ENCODE data around the gene BST1.
A peak's percentile ranks its signal among the peaks of the same experiment; 100 is the strongest.

Gene BST1

GRCh38 chr4:15742637-15743036, 39.8 kb downstream of the BST1 start:
- no peak overlapping the region for H4K8ac ChIP-seq (ENCODE audit: low read depth, low read length)
- no peaks in the 10 kb centered on the region for H3K36me3 ChIP-seq (ENCODE audit: control insufficient read depth, insufficient read depth, low read length)
- DNase-seq = no peak
- no peak overlapping the region for H3K18ac ChIP-seq (ENCODE audit: low read length)
- H3K4me2 ChIP-seq (ENCODE audit: low read length) = no peak overlapping the region
- H3K27me3 ChIP-seq (ENCODE audit: insufficient read depth, low read length, poor library complexity) = no peaks in the 10 kb centered on the region
- no peak overlapping the region for H2BK15ac ChIP-seq (replicated peaks; ENCODE audit: low read depth)
- no peak overlapping the region for H2BK120ac ChIP-seq (ENCODE audit: low read depth, low read length)
- no peaks in the 10 kb centered on the region for H3K79me1 ChIP-seq (ENCODE audit: low read length)
- no CpG with 5 or more reads among the region's 1 CpG for WGBS (ENCODE audit: extremely low coverage, insufficient coverage, low lambda C conversion rate)
- no peak overlapping the region for H3K23ac ChIP-seq (ENCODE audit: low read length)
- no peak overlapping the region for H2BK5ac ChIP-seq (ENCODE audit: low read length)
- no peak overlapping the region for H2AK5ac ChIP-seq (ENCODE audit: low read length)
- H3K9ac ChIP-seq (ENCODE audit: low read length) = no peak overlapping the region
- no peak overlapping the region for H3K4ac ChIP-seq (ENCODE audit: low read depth, low read length)
- no peaks in the 10 kb centered on the region for H3K79me2 ChIP-seq (ENCODE audit: control insufficient read depth, insufficient read depth, low read length)
- H3K4me1 ChIP-seq (ENCODE audit: control insufficient read depth, low read depth, low read length) = no peaks in the 10 kb centered on the region
- no peak overlapping the region for H3K27ac ChIP-seq (ENCODE audit: low read depth, low read length)
- H3K4me3 ChIP-seq (ENCODE audit: low read length) = no peak overlapping the region
- H4K5ac ChIP-seq (ENCODE audit: low read length) = no peak overlapping the region
- H3K56ac ChIP-seq (ENCODE audit: low read length) = no peak overlapping the region

DNA sequence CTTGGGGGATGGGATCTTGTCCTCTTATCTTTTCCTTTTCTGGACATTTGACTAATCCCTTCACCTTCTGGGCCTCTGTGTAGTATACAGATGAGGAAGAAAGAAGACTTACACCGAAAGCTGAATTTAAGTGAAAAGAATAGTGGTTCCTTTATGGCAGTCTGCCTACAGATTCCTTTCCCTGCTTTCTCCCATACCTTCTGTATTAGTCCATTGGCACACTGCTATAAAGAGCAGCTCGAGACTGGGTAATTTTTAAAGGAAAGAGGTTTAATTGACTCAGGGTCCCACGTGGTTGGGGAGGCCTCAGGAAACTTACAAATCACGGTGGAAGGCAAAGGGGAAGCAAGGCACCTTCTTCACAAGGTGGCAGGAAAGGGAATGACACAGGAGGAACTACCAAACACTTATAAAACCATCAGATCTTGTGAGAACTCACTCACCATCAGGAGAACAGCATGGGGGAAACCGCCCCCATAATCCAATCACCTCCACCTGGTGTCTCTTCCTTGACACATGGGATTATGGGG, 41.2 kb downstream of the BST1 start:
- Histone ChIP-seq H3K27ac (ENCODE audit: low read depth, low read length) (no peak overlapping the region), H2BK15ac (replicated peaks; ENCODE audit: low read depth) (no peak overlapping the region)

GRCh38 chr4:15746110-15746509, 43.2 kb downstream of the BST1 start:
- no peak overlapping the region for H3K4me3 ChIP-seq (ENCODE audit: low read length)
- no peak overlapping the region for H4K8ac ChIP-seq (ENCODE audit: low read depth, low read length)
- H3K23ac ChIP-seq (ENCODE audit: low read length) = no peak overlapping the region
- no peak overlapping the region for H3K27ac ChIP-seq (ENCODE audit: low read depth, low read length)
- no peaks in the 10 kb centered on the region for H3K4me1 ChIP-seq (ENCODE audit: control insufficient read depth, low read depth, low read length)
- no peak overlapping the region for H3K9ac ChIP-seq (ENCODE audit: low read length)
- no peaks in the 10 kb centered on the region for H3K79me1 ChIP-seq (ENCODE audit: low read length)
- no peak overlapping the region for H2BK120ac ChIP-seq (ENCODE audit: low read depth, low read length)
- no peaks in the 10 kb centered on the region for H3K27me3 ChIP-seq (ENCODE audit: insufficient read depth, low read length, poor library complexity)
- no peak overlapping the region for H3K4me2 ChIP-seq (ENCODE audit: low read length)
- H3K79me2 ChIP-seq (ENCODE audit: control insufficient read depth, insufficient read depth, low read length) = no peaks in the 10 kb centered on the region
- H2BK5ac ChIP-seq (ENCODE audit: low read length) = no peak overlapping the region
- H2AK5ac ChIP-seq (ENCODE audit: low read length) = no peak overlapping the region
- no CpG with 5 or more reads among the region's 1 CpG for WGBS (ENCODE audit: extremely low coverage, insufficient coverage, low lambda C conversion rate)
- no peak overlapping the region for H4K5ac ChIP-seq (ENCODE audit: low read length)
- no peak overlapping the region for H3K56ac ChIP-seq (ENCODE audit: low read length)
- no peaks in the 10 kb centered on the region for H3K36me3 ChIP-seq (ENCODE audit: control insufficient read depth, insufficient read depth, low read length)
- no peak overlapping the region for H2BK15ac ChIP-seq (replicated peaks; ENCODE audit: low read depth)
- H3K4ac ChIP-seq (ENCODE audit: low read depth, low read length) = no peak overlapping the region
- H3K18ac ChIP-seq (ENCODE audit: low read length) = no peak overlapping the region
- DNase-seq = no peak

More for the DNA sequence above, 41.2 kb downstream of the BST1 start:
- Histone ChIP-seq H3K4me3 (ENCODE audit: low read length) (no peak overlapping the region), H3K4ac (ENCODE audit: low read depth, low read length) (no peak overlapping the region), H2BK120ac (ENCODE audit: low read depth, low read length) (no peak overlapping the region), H3K79me2 (ENCODE audit: control insufficient read depth, insufficient read depth, low read length) (no peaks in the 10 kb centered on the region), H3K79me1 (ENCODE audit: low read length) (no peaks in the 10 kb centered on the region), H3K27me3 (ENCODE audit: insufficient read depth, low read length, poor library complexity) (no peaks in the 10 kb centered on the region), H4K8ac (ENCODE audit: low read depth, low read length) (no peak overlapping the region), H4K5ac (ENCODE audit: low read length) (no peak overlapping the region), H3K4me1 (ENCODE audit: control insufficient read depth, low read depth, low read length) (no peaks in the 10 kb centered on the region), H3K4me2 (ENCODE audit: low read length) (no peak overlapping the region), H2AK5ac (ENCODE audit: low read length) (no peak overlapping the region), H3K36me3 (ENCODE audit: control insufficient read depth, insufficient read depth, low read length) (no peaks in the 10 kb centered on the region), H2BK5ac (ENCODE audit: low read length) (no peak overlapping the region), H3K18ac (ENCODE audit: low read length) (no peak overlapping the region), H3K56ac (ENCODE audit: low read length) (no peak overlapping the region), H3K23ac (ENCODE audit: low read length) (no peak overlapping the region), H3K9ac (ENCODE audit: low read length) (no peak overlapping the region)
- WGBS (ENCODE audit: extremely low coverage, insufficient coverage, low lambda C conversion rate) = no CpG with 5 or more reads among the region's 5 CpGs
- DNase-seq = no peak

DNA sequence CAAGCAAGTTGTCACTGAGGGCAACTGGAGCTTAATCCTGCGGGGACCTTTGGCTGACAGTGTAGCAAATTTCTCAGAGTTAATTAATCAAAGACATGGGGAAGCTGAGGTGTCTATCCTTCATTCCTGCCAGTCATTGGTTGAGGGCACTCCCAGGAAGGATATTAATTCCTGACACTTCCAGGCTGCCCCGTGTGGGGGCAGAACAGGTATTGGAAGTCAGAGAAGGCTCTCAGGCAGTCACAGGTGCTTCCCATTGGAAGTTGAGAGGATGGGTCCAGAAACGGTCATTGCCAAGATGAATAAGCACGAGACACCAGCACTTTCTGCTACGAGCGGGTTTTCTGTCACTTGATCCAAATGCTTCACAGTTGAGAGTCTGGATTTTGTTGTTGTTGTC, 46.1 kb downstream of the BST1 start:
- no peaks in the 10 kb centered on the region for H3K79me2 ChIP-seq (ENCODE audit: control insufficient read depth, insufficient read depth, low read length)
- no peaks in the 10 kb centered on the region for H3K27me3 ChIP-seq (ENCODE audit: insufficient read depth, low read length, poor library complexity)
- H3K9ac ChIP-seq (ENCODE audit: low read length) = no peak overlapping the region
- no peak overlapping the region for H4K5ac ChIP-seq (ENCODE audit: low read length)
- H3K23ac ChIP-seq (ENCODE audit: low read length) = no peak overlapping the region
- no peak overlapping the region for H3K4me3 ChIP-seq (ENCODE audit: low read length)
- H3K4me2 ChIP-seq (ENCODE audit: low read length) = no peak overlapping the region
- H2AK5ac ChIP-seq (ENCODE audit: low read length) = no peak overlapping the region
- H3K36me3 ChIP-seq (ENCODE audit: control insufficient read depth, insufficient read depth, low read length) = no peaks in the 10 kb centered on the region
- no peak overlapping the region for H3K27ac ChIP-seq (ENCODE audit: low read depth, low read length)
- no peak overlapping the region for H3K18ac ChIP-seq (ENCODE audit: low read length)
- H3K4me1 ChIP-seq (ENCODE audit: control insufficient read depth, low read depth, low read length) = no peaks in the 10 kb centered on the region
- peak; percentile 19 for DNase-seq
- no peak overlapping the region for H4K8ac ChIP-seq (ENCODE audit: low read depth, low read length)
- no CpG with 5 or more reads among the region's 6 CpGs for WGBS (ENCODE audit: extremely low coverage, insufficient coverage, low lambda C conversion rate)
- no peak overlapping the region for H2BK120ac ChIP-seq (ENCODE audit: low read depth, low read length)
- no peaks in the 10 kb centered on the region for H3K79me1 ChIP-seq (ENCODE audit: low read length)
- H2BK5ac ChIP-seq (ENCODE audit: low read length) = no peak overlapping the region
- H2BK15ac ChIP-seq (replicated peaks; ENCODE audit: low read depth) = no peak overlapping the region
- H3K4ac ChIP-seq (ENCODE audit: low read depth, low read length) = no peak overlapping the region
- H3K56ac ChIP-seq (ENCODE audit: low read length) = no peak overlapping the region

GRCh38 chr4:15751153-15751552, 48.3 kb downstream of the BST1 start:
- Histone ChIP-seq H3K27ac (ENCODE audit: low read depth, low read length) (no peak overlapping the region), H3K4me2 (ENCODE audit: low read length) (no peak overlapping the region), H3K56ac (ENCODE audit: low read length) (no peak overlapping the region), H3K23ac (ENCODE audit: low read length) (no peak overlapping the region), H2BK15ac (replicated peaks; ENCODE audit: low read depth) (no peak overlapping the region), H2BK5ac (ENCODE audit: low read length) (no peak overlapping the region), H3K4me1 (ENCODE audit: control insufficient read depth, low read depth, low read length) (no peaks in the 10 kb centered on the region), H3K9ac (ENCODE audit: low read length) (no peak overlapping the region), H3K36me3 (ENCODE audit: control insufficient read depth, insufficient read depth, low read length) (no peaks in the 10 kb centered on the region), H3K4me3 (ENCODE audit: low read length) (no peak overlapping the region), H3K79me2 (ENCODE audit: control insufficient read depth, insufficient read depth, low read length) (no peaks in the 10 kb centered on the region), H2BK120ac (ENCODE audit: low read depth, low read length) (no peak overlapping the region), H3K4ac (ENCODE audit: low read depth, low read length) (no peak overlapping the region), H3K18ac (ENCODE audit: low read length) (no peak overlapping the region), H3K27me3 (ENCODE audit: insufficient read depth, low read length, poor library complexity) (no peaks in the 10 kb centered on the region), H3K79me1 (ENCODE audit: low read length) (no peaks in the 10 kb centered on the region), H4K8ac (ENCODE audit: low read depth, low read length) (no peak overlapping the region), H2AK5ac (ENCODE audit: low read length) (no peak overlapping the region), H4K5ac (ENCODE audit: low read length) (no peak overlapping the region)
- no peak for DNase-seq
- no CpG with 5 or more reads among the region's 2 CpGs for WGBS (ENCODE audit: extremely low coverage, insufficient coverage, low lambda C conversion rate)

DNA sequence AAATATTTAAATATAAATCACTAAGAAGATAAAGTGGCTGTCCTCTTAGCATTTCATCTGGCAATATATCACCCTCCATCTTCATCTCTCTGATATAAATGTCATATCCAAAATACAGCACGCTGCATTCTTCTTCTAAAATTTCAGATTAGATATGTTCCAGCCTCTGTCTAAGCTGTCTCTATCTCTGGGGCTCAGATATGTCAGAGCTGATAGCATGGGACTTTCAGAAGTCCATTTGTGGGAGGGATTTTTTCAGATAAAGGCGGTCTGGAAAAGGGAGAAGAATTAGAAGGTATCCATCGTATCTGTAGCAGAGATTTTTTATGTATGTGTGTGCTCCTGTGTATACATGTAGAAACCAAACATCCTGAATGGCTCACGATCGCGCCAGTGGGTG, 50.2 kb downstream of the BST1 start:
- Histone ChIP-seq H4K8ac (ENCODE audit: low read depth, low read length) (no peak overlapping the region), H4K5ac (ENCODE audit: low read length) (no peak overlapping the region), H3K36me3 (ENCODE audit: control insufficient read depth, insufficient read depth, low read length) (no peaks in the 10 kb centered on the region), H2AK5ac (ENCODE audit: low read length) (no peak overlapping the region), H3K27me3 (ENCODE audit: insufficient read depth, low read length, poor library complexity) (no peaks in the 10 kb centered on the region), H3K4ac (ENCODE audit: low read depth, low read length) (no peak overlapping the region), H3K79me1 (ENCODE audit: low read length) (no peaks in the 10 kb centered on the region), H3K4me2 (ENCODE audit: low read length) (no peak overlapping the region), H2BK15ac (replicated peaks; ENCODE audit: low read depth) (no peak overlapping the region), H3K4me1 (ENCODE audit: control insufficient read depth, low read depth, low read length) (no peaks in the 10 kb centered on the region), H3K79me2 (ENCODE audit: control insufficient read depth, insufficient read depth, low read length) (no peaks in the 10 kb centered on the region), H3K4me3 (ENCODE audit: low read length) (no peak overlapping the region), H3K23ac (ENCODE audit: low read length) (no peak overlapping the region), H2BK5ac (ENCODE audit: low read length) (no peak overlapping the region), H3K18ac (ENCODE audit: low read length) (no peak overlapping the region), H3K9ac (ENCODE audit: low read length) (no peak overlapping the region), H3K27ac (ENCODE audit: low read depth, low read length) (no peak overlapping the region), H3K56ac (ENCODE audit: low read length) (no peak overlapping the region), H2BK120ac (ENCODE audit: low read depth, low read length) (no peak overlapping the region)
- WGBS (ENCODE audit: extremely low coverage, insufficient coverage, low lambda C conversion rate) = no CpG with 5 or more reads among the region's 6 CpGs
- DNase-seq = no peak

All from mesendoderm (in vitro differentiated cells).